GM21717 (cell line): ENCODE data around the gene PTK7.

ENCODE experiments used
- ATAC-seq: cut with Tn5 transposase; IDR thresholded peaks from one replicate; pipeline ENCODE4 v1.9.1; 2021; ENCODE audit warnings: mild to moderate bottlenecking, moderate library complexity; ENCODE audit not compliant: unreplicated experiment

The PTK7 gene

GRCh38 chr6:43175676-43176422, 99.7 kb downstream of the PTK7 start:
- ATAC-seq, result no peak

- no peak for ATAC-seq
These were observed 100.3 kb downstream of the PTK7 start for GRCh38 chr6:43176423-43176786.

GRCh38 chr6:43178150-43178549, 102.0 kb downstream of the PTK7 start:
- no peak for ATAC-seq

- no peak for ATAC-seq
These were observed 103.1 kb downstream of the PTK7 start for GRCh38 chr6:43178951-43179830.

- ATAC-seq, result no peak
These were observed 103.9 kb downstream of the PTK7 start for GRCh38 chr6:43180058-43180457.

- no peak for ATAC-seq
These were observed 104.9 kb downstream of the PTK7 start for GRCh38 chr6:43180985-43181384.

- ATAC-seq, result no peak
These were observed 105.5 kb downstream of the PTK7 start for GRCh38 chr6:43181621-43181941.

- peak; percentile 78 for ATAC-seq
These were observed 106.1 kb downstream of the PTK7 start, which contains the start of gene CUL9 for GRCh38 chr6:43181942-43182860. Gene CUL9 (plus strand): TSS chr6:43182196. CDS start chr6:43184311, 2,115 bp downstream.

GRCh38 chr6:43183441-43183840, 107.3 kb downstream of the PTK7 start:
- ATAC-seq, result no peak

- ATAC-seq, result no peak
These were observed 108.3 kb downstream of the PTK7 start for GRCh38 chr6:43184268-43184985.

- ATAC-seq, result no peak
These were observed 109.4 kb downstream of the PTK7 start for GRCh38 chr6:43185391-43185985.

- ATAC-seq, result no peak
These were observed 109.9 kb downstream of the PTK7 start for GRCh38 chr6:43186019-43186418.

GRCh38 chr6:43186706-43187105, 110.6 kb downstream of the PTK7 start:
- no peak for ATAC-seq

GRCh38 chr6:43187821-43188220, 111.7 kb downstream of the PTK7 start:
- ATAC-seq, result no peak

GRCh38 chr6:43188426-43188825, 112.3 kb downstream of the PTK7 start:
- ATAC-seq, result no peak

- ATAC-seq, result no peak
These were observed 113.7 kb downstream of the PTK7 start for GRCh38 chr6:43189776-43190304.

GRCh38 chr6:43192911-43193310, 116.8 kb downstream of the PTK7 start:
- ATAC-seq, result no peak

GRCh38 chr6:43193929-43194328, 117.8 kb downstream of the PTK7 start:
- no peak for ATAC-seq

GRCh38 chr6:43196337-43196736, 120.2 kb downstream of the PTK7 start:
- ATAC-seq, result no peak

- no peak for ATAC-seq
These were observed 123.8 kb downstream of the PTK7 start for GRCh38 chr6:43199912-43200311.
